Activated CD4-positive, alpha-beta memory T cell treated with anti-CD3 and anti-CD28 coated beads for 36 hours (primary cell): ENCODE data around the gene EXOC8. TPM values are rescaled to one million over a fixed set of nuclear protein-coding genes. Genes with fewer than 3 reads are reported as not detected.

Experiments used
- CTCF ChIA-PET: fragments of 350-600 bp; sonication (Branson Sonifier 250); formaldehyde crosslinking; loops from one replicate; lab custom pipeline; 2021; ENCODE audit warnings: antibody characterized with exemption, inconsistent platforms; lab: Charles Lee
- POLR2A ChIA-PET: fragments of 350-600 bp; sonication (Branson Sonifier 250); formaldehyde crosslinking; loops from one replicate; lab custom pipeline; 2021; ENCODE audit warnings: antibody characterized with exemption; lab: Charles Lee
- DNase-seq: peaks from one replicate; pipeline ENCODE4 v3.0.0-alpha.2; 2020
- H3K27ac Mint-ChIP-seq: one replicate; pipeline ENCODE4 v1.8.0; 2021; ENCODE audit warnings: mixed read lengths
- H3K27me3 Mint-ChIP-seq: one replicate; pipeline ENCODE4 v1.8.0; 2021; ENCODE audit warnings: mixed read lengths
- H3K36me3 Mint-ChIP-seq: one replicate; pipeline ENCODE4 v1.8.0; 2021; ENCODE audit warnings: mixed read lengths
- H3K4me1 Mint-ChIP-seq: one replicate; pipeline ENCODE4 v1.8.0; 2021; ENCODE audit warnings: low read depth, mixed read lengths
- H3K4me3 Mint-ChIP-seq: one replicate; pipeline ENCODE4 v1.8.0; 2021; ENCODE audit warnings: mild to moderate bottlenecking, mixed read lengths
- H3K9me3 Mint-ChIP-seq: one replicate; pipeline ENCODE4 v1.8.0; 2021; ENCODE audit warnings: mixed read lengths
- intact Hi-C: fragments of 100-400 bp; cut with micrococcal nuclease; formaldehyde crosslinking; loops from one replicate; pipeline ENCODE4 v1.15.1; 2023
- total RNA-seq, 2 experiments: library from RNA; stranded (reverse); gene quantifications; one replicate each; pipeline ENCODE4 v1.2.3, GENCODE V29; 2021

The EXOC8 gene
- total RNA-seq, 2 experiments from 2014 or later, result 14.4 to 15.2 TPM

- intact Hi-C loops, result no loop called here
- DNase-seq, result no peak
- ChIA-PET POLR2A (no interaction called here), CTCF (no interaction called here)
- Mint-ChIP-seq H3K27ac (no peak overlapping the region), H3K9me3 (no peaks in the 10 kb centered on the region), H3K36me3 (no peaks in the 10 kb centered on the region), H3K27me3 (no peaks in the 10 kb centered on the region), H3K4me1 (no peaks in the 10 kb centered on the region), H3K4me3 (no peak overlapping the region)
Measured at GRCh38 chr1:231311720-231312431, 25.8 kb downstream of the EXOC8 start.

GRCh38 chr1:231310391-231310934, 27.2 kb downstream of the EXOC8 start:
- POLR2A ChIA-PET, result no interaction called here
- Mint-ChIP-seq H3K27ac (no peak overlapping the region), H3K36me3 (no peaks in the 10 kb centered on the region), H3K4me1 (no peaks in the 10 kb centered on the region), H3K27me3 (no peaks in the 10 kb centered on the region), H3K4me3 (no peak overlapping the region), H3K9me3 (no peaks in the 10 kb centered on the region)
- CTCF ChIA-PET, result no interaction called here
- intact Hi-C loops, result no loop called here
- DNase-seq, result no peak

- no peak for DNase-seq
- H3K4me1 Mint-ChIP-seq, result no peaks in the 10 kb centered on the region
- H3K36me3 Mint-ChIP-seq, result no peaks in the 10 kb centered on the region
- ChIA-PET POLR2A (no interaction called here), CTCF (no interaction called here)
- H3K4me3 Mint-ChIP-seq, result no peak overlapping the region
- H3K9me3 Mint-ChIP-seq, result no peaks in the 10 kb centered on the region
- intact Hi-C loops, result no loop called here
- H3K27me3 Mint-ChIP-seq, result no peaks in the 10 kb centered on the region
- H3K27ac Mint-ChIP-seq, result no peak overlapping the region
Measured at GRCh38 chr1:231301990-231302389, 35.7 kb downstream of the EXOC8 start.

DNA sequence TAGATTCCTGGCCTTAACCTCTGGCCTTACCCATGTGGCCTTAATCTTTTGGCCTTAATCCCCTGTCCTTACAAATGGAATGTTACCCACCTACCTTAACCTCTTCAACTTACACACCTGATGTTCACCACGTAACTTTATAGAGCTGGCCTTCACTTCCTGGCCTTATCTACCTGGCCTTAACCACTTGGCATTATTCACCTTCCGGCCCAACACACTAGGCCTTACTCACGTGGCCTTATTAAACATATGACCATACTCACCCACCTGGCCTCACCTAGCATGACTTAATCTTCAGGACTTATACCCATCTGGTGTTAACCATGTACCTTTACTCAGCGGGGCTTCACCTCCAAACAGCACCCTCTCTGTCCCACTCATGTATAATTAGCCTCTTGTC, 41.7 kb downstream of the EXOC8 start:
- no peak overlapping the region for H3K4me3 Mint-ChIP-seq
- CTCF ChIA-PET, result no interaction called here

DNA sequence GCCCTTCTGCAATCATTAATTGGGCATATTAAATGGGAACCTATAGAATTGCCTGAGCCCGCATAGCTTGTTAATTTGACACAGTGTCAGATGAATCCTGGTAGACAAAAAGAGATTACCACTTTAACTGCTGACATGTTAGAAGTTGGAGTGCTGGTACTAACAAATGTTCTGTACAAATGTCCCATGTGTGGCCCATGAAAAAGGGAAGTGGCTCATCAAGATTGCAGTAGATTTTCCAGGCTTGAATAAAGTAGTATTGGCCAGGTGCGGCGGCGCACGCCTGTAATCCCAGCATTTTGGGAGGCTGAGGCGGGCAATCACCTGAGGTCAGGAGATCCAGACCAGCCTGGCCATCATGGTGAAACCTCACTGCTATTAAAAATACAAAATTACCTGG, 51.0 kb downstream of the EXOC8 start:
- Mint-ChIP-seq H3K27ac (no peak overlapping the region), H3K36me3 (no peaks in the 10 kb centered on the region), H3K4me3 (no peak overlapping the region), H3K4me1 (no peaks in the 10 kb centered on the region), H3K9me3 (no peaks in the 10 kb centered on the region), H3K27me3 (no peaks in the 10 kb centered on the region)
- CTCF ChIA-PET, result no interaction called here
- intact Hi-C loops, result no loop called here
- no peak for DNase-seq
- POLR2A ChIA-PET, result no interaction called here

More for the DNA sequence above, 41.7 kb downstream of the EXOC8 start:
- DNase-seq, result no peak
- Mint-ChIP-seq H3K27ac (no peak overlapping the region), H3K36me3 (no peaks in the 10 kb centered on the region), H3K4me1 (no peaks in the 10 kb centered on the region), H3K27me3 (no peaks in the 10 kb centered on the region), H3K9me3 (no peaks in the 10 kb centered on the region)
- intact Hi-C loops, result no loop called here
- POLR2A ChIA-PET, result no interaction called here

DNA sequence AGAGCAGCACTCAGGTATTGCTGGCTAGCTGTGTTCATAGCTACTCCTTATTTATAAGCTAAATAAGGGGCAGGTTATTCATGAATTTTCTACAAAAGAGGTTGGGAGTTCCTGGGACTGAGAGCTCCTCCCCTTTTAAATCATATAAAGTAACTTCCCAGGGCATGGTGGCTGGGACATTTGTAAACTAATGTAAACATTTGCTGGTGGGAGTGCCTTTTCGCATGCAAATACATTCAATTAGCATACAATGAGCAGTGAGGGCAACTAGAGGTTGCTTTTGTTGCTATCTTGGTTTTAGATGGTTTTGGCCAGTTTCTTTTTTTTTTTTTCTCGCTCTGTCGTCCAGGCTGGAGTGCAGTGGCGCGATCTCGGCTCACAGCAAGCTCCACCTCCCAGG, 53.2 kb downstream of the EXOC8 start:
- no peak for DNase-seq
- no peaks in the 10 kb centered on the region for H3K27me3 Mint-ChIP-seq
- no peak overlapping the region for H3K27ac Mint-ChIP-seq
- CTCF ChIA-PET, result interaction anchor here (1.2 kb wide), 1 partner anchor 18 kb away, joined by 3 read pairs; no protein-coding TSS in a partner anchor
- no peaks in the 10 kb centered on the region for H3K9me3 Mint-ChIP-seq
- no peaks in the 10 kb centered on the region for H3K36me3 Mint-ChIP-seq
- no peak overlapping the region for H3K4me3 Mint-ChIP-seq
- POLR2A ChIA-PET, result no interaction called here
- intact Hi-C loops, result no loop called here
- no peaks in the 10 kb centered on the region for H3K4me1 Mint-ChIP-seq

Other genes starting within 250 kb of the EXOC8 start
- gene TRIM67, start 175.8 kb downstream of the EXOC8 start, total RNA-seq, result not detected
- gene GNPAT, start 96.6 kb downstream of the EXOC8 start, total RNA-seq, result 10 to 100 TPM; 56.2 to 60.3 TPM
- gene SPRTN, start 441 bp upstream of the EXOC8 start, total RNA-seq, result 10 to 100 TPM in 1 of 2 experiments, 1 to 10 TPM in 1; 7.4 to 11.0 TPM
- 10 to 100 TPM; 15.8 to 16.2 TPM for gene EGLN1, start 84.4 kb upstream of the EXOC8 start, total RNA-seq
- 10 to 100 TPM; 36.4 to 36.5 TPM for gene TSNAX, start 190.8 kb upstream of the EXOC8 start, total RNA-seq